GM12873 (cell line): Measurements from ENCODE around the gene OTUD5.

ENCODE experiments used
- TF ChIP-seq, protein P1 (sequence below): IDR thresholded peaks from 2 replicates; pipeline ENCODE4 v1.5.1; 2012; ENCODE audit warnings: low read depth, mild to moderate bottlenecking, moderate library complexity, low read length, control low read depth; ENCODE audit not compliant: insufficient read depth; ENCODE audit errors: missing control alignments

OTUD5 gene

DNA sequence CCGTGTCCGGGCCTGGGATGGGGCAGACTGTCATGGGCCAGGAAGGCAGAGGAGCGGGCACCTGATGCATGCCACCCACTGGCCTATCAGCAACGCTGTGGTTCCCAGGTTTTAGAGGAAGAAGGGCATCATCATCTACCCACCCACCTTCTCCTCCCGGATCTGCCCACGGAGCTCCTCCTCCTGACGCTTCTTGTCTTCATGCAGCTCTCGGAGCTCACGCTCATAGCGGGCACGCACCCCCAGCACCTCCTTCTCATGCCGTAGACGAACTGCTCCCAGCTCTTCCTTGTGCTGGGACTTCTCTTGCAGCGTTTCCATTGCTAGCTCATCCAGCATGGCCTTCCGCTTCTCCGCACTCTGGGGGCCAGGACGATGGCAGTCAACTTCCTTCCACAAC is 25.7 kb upstream of the OTUD5 start:
- TF ChIP-seq, protein P1, sequence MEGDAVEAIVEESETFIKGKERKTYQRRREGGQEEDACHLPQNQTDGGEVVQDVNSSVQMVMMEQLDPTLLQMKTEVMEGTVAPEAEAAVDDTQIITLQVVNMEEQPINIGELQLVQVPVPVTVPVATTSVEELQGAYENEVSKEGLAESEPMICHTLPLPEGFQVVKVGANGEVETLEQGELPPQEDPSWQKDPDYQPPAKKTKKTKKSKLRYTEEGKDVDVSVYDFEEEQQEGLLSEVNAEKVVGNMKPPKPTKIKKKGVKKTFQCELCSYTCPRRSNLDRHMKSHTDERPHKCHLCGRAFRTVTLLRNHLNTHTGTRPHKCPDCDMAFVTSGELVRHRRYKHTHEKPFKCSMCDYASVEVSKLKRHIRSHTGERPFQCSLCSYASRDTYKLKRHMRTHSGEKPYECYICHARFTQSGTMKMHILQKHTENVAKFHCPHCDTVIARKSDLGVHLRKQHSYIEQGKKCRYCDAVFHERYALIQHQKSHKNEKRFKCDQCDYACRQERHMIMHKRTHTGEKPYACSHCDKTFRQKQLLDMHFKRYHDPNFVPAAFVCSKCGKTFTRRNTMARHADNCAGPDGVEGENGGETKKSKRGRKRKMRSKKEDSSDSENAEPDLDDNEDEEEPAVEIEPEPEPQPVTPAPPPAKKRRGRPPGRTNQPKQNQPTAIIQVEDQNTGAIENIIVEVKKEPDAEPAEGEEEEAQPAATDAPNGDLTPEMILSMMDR: no peak

DNA sequence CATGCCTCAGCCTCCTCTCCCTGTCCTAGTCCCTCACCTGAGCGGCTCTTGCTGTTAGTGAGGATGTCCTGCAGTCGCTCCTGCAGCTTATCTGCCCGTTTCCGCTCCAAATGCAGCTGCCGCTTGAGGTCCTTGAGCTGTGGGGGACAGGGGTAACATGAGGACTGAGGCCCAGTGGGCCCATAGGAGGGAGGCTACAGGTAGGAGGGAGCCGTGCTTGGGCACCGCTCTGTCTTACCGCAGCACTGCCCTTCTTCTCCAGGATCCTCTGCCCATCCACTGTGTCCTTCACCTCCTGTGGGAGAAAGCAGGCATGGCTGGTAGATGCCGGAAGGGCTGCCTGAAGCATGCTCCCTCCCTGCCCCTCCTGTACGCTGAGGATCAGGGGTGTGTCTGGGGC is 23.8 kb upstream of the OTUD5 start:
- TF ChIP-seq, protein P1: no peak

DNA sequence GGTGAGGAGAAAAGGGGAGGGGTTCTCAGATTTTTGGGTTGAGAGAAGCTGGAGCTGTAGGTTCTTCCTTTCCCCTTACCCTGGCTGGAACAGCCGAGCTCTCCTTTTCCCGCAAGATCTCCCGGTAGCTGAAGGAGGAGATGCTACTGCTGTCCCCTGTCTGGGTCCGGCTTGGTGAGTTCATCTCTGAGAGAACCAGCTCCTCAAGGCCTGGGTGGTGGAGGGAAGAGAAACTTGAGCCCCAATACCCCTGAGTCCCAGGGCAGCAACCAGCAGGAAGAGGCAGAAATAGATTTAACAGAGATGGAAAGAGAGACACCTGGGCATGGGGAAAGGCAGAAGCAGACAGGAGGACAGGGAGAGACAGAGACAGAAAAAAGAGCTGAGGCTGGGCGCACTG is 20.8 kb upstream of the OTUD5 start:
- TF ChIP-seq, protein P1: no peak

DNA sequence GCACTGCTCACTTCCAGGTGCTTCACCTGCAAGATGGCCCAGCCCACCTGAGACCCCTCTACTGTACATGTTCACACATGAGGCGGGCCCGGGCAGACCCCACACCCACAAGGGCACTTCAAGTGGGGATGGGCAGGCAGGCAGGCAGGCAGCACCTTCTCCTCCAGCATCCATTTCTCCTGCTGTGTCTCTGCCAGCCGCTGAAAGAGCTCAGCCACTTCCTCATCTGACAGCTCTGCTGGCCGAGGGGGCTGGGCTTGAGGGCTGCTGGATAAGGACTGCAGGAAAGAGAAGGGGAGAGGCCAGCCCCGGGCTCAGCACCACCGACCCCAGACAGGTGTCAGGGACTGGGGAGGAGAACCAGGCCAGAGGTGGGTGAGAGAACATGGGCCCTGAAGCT is 18.7 kb upstream of the OTUD5 start:
- TF ChIP-seq, protein P1: no peak

DNA sequence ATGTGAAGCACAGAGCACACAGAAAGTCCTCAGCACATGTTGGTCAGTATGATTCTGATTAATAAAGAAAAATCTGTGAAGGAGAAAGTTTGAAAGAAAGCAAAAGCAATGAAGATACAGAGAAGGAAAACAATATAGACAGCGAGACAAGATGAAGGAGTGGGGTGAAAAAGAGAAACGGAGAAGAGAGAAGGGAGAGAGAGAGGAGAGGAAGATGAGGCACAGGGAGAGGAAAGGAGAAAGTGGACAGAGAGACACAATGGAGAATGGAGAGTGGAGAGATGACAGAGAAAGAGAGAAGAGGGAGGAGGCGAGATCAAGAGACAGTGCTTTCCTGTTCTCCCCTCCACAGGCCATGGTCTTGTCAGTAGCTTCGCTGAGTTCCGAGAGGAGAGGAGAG is 18.1 kb upstream of the OTUD5 start:
- TF ChIP-seq, protein P1: no peak

DNA sequence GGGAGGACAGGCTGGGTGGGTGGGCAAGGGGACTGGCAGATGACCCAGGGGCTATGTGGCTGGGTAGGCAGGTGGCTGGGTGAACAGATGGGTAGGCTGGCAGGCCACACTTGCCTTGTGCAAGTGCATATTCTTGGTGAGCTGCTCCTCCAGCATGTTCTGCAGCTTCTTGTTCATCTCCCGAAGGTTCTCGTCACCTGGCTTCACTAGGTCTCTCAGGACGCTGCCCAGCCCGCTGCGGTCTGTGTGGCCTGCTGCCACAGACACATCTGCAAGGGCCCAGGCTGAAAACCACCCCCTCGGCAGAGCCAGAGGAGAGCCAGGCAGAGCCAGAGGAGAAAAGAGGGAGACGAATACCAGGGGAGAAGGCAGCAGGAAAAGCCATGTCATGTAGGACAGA is 17.6 kb upstream of the OTUD5 start:
- TF ChIP-seq, protein P1: no peak

DNA sequence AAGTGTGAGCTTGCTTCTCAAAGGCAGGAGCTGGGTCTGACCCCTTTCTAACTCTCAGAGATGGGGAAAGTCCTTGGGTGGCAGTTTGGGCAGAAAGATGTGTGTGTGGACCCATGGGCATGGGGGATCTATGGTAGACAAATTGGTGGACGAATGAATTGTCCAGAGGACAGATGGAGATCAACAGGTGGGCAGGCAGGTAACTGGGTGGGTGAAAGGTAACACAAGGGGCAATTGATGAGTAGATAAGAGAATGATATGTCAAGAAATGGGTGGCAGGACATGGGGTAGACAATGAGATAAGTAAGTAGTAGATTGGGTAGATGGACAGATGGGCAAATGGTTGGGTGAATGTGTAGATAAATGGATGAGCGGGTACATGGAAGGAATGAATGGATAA is 17.2 kb upstream of the OTUD5 start:
- TF ChIP-seq, protein P1: no peak
